SU-DHL-6 (cell line): ENCODE measurements around the gene PCGF1.

Experiments
- H2AFZ ChIP-seq: fragments of 200-600 bp; sonication (generic); 2 replicates; pipeline ENCODE4 v1.6.1; 2014; ENCODE audit warnings: low read depth, mild to moderate bottlenecking, moderate library complexity, mixed read lengths, antibody characterized with exemption, low read length; ENCODE audit not compliant: severe bottlenecking
- H3F3A ChIP-seq: fragments of 200-600 bp; shearing (Covaris generic); 2 replicates; pipeline ENCODE4 v1.6.0; 2016; ENCODE audit warnings: antibody characterized with exemption, mild to moderate bottlenecking; ENCODE audit not compliant: insufficient read depth
- H3K27ac ChIP-seq: fragments of 200-600 bp; sonication (generic); 2 replicates; pipeline ENCODE4 v1.5.1; 2016; ENCODE audit warnings: low read depth, mild to moderate bottlenecking, low read length, moderate library complexity, mixed read lengths
- H3K27me3 ChIP-seq: fragments of 200-600 bp; sonication (generic), shearing (Covaris generic); 2 replicates; pipeline ENCODE4 v1.6.0; 2014; ENCODE audit warnings: mild to moderate bottlenecking, low read length
- H3K36me3 ChIP-seq: fragments of 200-600 bp; sonication (generic); 2 replicates; pipeline ENCODE4 v1.6.1; 2014; ENCODE audit warnings: mild to moderate bottlenecking, low read length, mixed read lengths
- H3K4me2 ChIP-seq: fragments of 300-600, 200-600 bp; shearing (Covaris generic), sonication (generic); 2 replicates; pipeline ENCODE4 v1.6.0; 2014; ENCODE audit warnings: low read length, low read depth, mild to moderate bottlenecking; ENCODE audit not compliant: poor library complexity, severe bottlenecking
- H3K4me3 ChIP-seq: fragments of 200-600 bp; sonication (generic); 2 replicates; pipeline ENCODE4 v1.5.1; 2014; ENCODE audit warnings: antibody characterized with exemption, low read length, mild to moderate bottlenecking, mixed read lengths; ENCODE audit not compliant: insufficient read depth, poor library complexity, severe bottlenecking
- H3K79me2 ChIP-seq: fragments of 200-600 bp; sonication (generic); 2 replicates; pipeline ENCODE4 v1.6.1; 2014; ENCODE audit warnings: mild to moderate bottlenecking, low read length, moderate library complexity; ENCODE audit not compliant: insufficient read depth
- H3K9ac ChIP-seq: fragments of 200-600 bp; sonication (generic); 2 replicates; pipeline ENCODE4 v1.7.0; 2014; ENCODE audit warnings: mild to moderate bottlenecking, low read length
- H3K9me2 ChIP-seq: fragments of 200-600 bp; sonication (generic); replicated peaks from 2 replicates; pipeline ENCODE4 v1.6.1; 2014; ENCODE audit warnings: low read length; ENCODE audit not compliant: insufficient read depth
- H3K9me3 ChIP-seq: fragments of 200-600 bp; sonication (generic); 2 replicates; pipeline ENCODE4 v1.6.1; 2014; ENCODE audit warnings: low read length, mixed read lengths; ENCODE audit not compliant: insufficient read depth
- H4K20me1 ChIP-seq: fragments of 200-600 bp; sonication (generic); 2 replicates; pipeline ENCODE4 v1.6.1; 2014; ENCODE audit warnings: low read depth, mild to moderate bottlenecking, antibody characterized with exemption, low read length, moderate library complexity, mixed read lengths
- CTCF ChIP-seq: fragments of 200-600 bp; sonication (generic); IDR thresholded peaks from one replicate; pipeline ENCODE4 v1.5.1; 2017; ENCODE audit warnings: antibody characterized with exemption, mild to moderate bottlenecking, low read length, moderate library complexity; ENCODE audit not compliant: insufficient read depth, poor library complexity, severe bottlenecking
- EZH2phosphoT487 ChIP-seq: fragments of 200-600 bp; sonication (generic), shearing (Covaris generic); conservative IDR thresholded peaks from 2 replicates; pipeline ENCODE4 v1.6.1; 2018; ENCODE audit warnings: mild to moderate bottlenecking, antibody characterized with exemption, low read length, moderate library complexity, mixed read lengths

PCGF1 gene

DNA sequence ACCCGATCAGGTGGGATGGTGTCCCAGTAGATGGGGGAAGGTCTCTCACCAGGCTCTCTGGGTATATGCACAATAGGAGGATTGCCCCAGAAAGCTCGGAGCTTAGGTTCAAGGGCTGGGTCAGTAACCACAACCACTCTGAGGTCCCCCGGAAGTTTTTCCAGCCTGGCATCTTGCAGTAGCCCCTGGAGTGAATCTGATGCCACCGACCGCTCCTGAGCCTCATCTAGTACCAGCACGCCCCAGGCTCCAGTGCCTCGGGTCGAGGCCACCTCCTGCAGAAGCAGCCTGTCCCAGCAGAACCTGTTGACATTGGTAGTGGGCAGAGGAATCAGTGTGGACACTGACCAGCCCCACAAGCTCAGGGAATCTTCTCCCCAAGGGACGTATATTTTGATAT lies 16.5 kb upstream of the PCGF1 start:
- H3K79me2 ChIP-seq = peaks cover 14% of the 10 kb centered on the region
- no peak overlapping the region for H3K4me3 ChIP-seq
- H3K36me3 ChIP-seq = peaks cover 11% of the 10 kb centered on the region
- H2AFZ ChIP-seq = no peak overlapping the region
- TF ChIP-seq EZH2phosphoT487 (no peak), CTCF (no peak)
- no peak overlapping the region for H3K27ac ChIP-seq
- no peaks in the 10 kb centered on the region for H4K20me1 ChIP-seq
- no peaks in the 10 kb centered on the region for H3K27me3 ChIP-seq
- no peaks in the 10 kb centered on the region for H3K9me2 ChIP-seq
- H3K9me3 ChIP-seq = no peaks in the 10 kb centered on the region
- no peak overlapping the region for H3K4me2 ChIP-seq
- no peak overlapping the region for H3K9ac ChIP-seq
- H3F3A ChIP-seq = 0 out of 2 replicates have a peak, but pooled peaks cover 6% of the 10 kb centered on the region

DNA sequence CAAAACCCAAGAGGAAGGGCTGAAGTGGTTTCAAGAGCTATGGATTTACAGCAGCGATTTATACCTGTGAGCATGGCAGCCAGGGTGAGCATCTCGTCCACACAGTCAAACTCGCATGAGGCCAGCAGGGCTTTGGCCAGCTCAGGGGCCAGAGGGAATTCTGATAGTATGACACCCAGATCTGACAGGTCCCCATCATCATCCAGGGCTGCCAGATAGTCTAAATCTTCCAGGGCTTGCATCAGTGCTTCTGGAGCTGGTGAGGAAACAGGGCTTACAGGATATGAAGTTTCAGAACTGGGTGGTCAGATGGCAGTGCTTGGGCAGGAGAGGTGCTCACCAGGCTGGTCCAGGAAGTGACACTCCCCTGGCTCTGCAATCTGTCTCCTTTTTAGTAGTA lies 15.0 kb upstream of the PCGF1 start:
- peaks cover 11% of the 10 kb centered on the region for H3K36me3 ChIP-seq
- TF ChIP-seq EZH2phosphoT487 (no peak), CTCF (no peak)
- H3K79me2 ChIP-seq = no peaks in the 10 kb centered on the region; the same call in 1 of the 2 replicates

GRCh38 chr2:74516650-74517049 lies 9.2 kb upstream of the PCGF1 start:
- Histone ChIP-seq H3K4me3 (no peak overlapping the region), H3K27ac (no peak overlapping the region), H2AFZ (no peak overlapping the region), H3K9me3 (no peaks in the 10 kb centered on the region), H3K27me3 (no peaks in the 10 kb centered on the region), H3K36me3 (no peaks in the 10 kb centered on the region), H4K20me1 (no peaks in the 10 kb centered on the region), H3K4me2 (no peak overlapping the region), H3F3A (no peaks in the 10 kb centered on the region), H3K9me2 (no peaks in the 10 kb centered on the region), H3K79me2 (no peaks in the 10 kb centered on the region), H3K9ac (no peak overlapping the region)
- TF ChIP-seq EZH2phosphoT487 (no peak), CTCF (no peak)

More for the DNA sequence above, 15.0 kb upstream of the PCGF1 start:
- no peaks in the 10 kb centered on the region for H3K9me2 ChIP-seq
- H3K4me3 ChIP-seq = no peak overlapping the region
- H3K27me3 ChIP-seq = no peaks in the 10 kb centered on the region
- no peaks in the 10 kb centered on the region for H4K20me1 ChIP-seq
- no peak overlapping the region for H3K9ac ChIP-seq
- H3K27ac ChIP-seq = no peak overlapping the region
- no peaks in the 10 kb centered on the region for H3K9me3 ChIP-seq
- H3F3A ChIP-seq = 0 out of 2 replicates have a peak, but pooled peaks cover 6% of the 10 kb centered on the region
- no peak overlapping the region for H3K4me2 ChIP-seq
- H2AFZ ChIP-seq = no peak overlapping the region
